Endodermal cell (in vitro differentiated cells): ENCODE data around the gene IGSF5. TPM values are rescaled to one million over a fixed set of nuclear protein-coding genes. Genes with fewer than 3 reads are reported as not detected.

Experiments used
- DNase-seq: peaks from one replicate; pipeline ENCODE4 v3.0.0-alpha.2; 2017
- H3K27ac ChIP-seq: 2 replicates; pipeline ENCODE4 v1.5.1; 2013; ENCODE audit warnings: mild to moderate bottlenecking, low read depth, low read length, moderate library complexity
- H3K27me3 ChIP-seq: 2 replicates; pipeline ENCODE4 v1.6.1; 2013; ENCODE audit warnings: mild to moderate bottlenecking, low read length, moderate library complexity; ENCODE audit not compliant: insufficient read depth, control insufficient read depth, poor library complexity, severe bottlenecking
- H3K36me3 ChIP-seq: 2 replicates; pipeline ENCODE4 v1.7.0; 2013; ENCODE audit warnings: mild to moderate bottlenecking, low read length, moderate library complexity; ENCODE audit not compliant: control insufficient read depth, insufficient read depth
- H3K4me1 ChIP-seq: one replicate; pipeline ENCODE4 v1.7.0; 2013; ENCODE audit warnings: low read length; ENCODE audit not compliant: control insufficient read depth, insufficient read depth
- H3K4me3 ChIP-seq: 2 replicates; pipeline ENCODE4 v1.5.1; 2013; ENCODE audit warnings: mild to moderate bottlenecking, low read length, moderate library complexity
- H3K9ac ChIP-seq: 2 replicates; pipeline ENCODE4 v1.6.1; 2013; ENCODE audit warnings: mild to moderate bottlenecking, low read length, moderate library complexity; ENCODE audit not compliant: poor library complexity, severe bottlenecking; ENCODE audit errors: extremely low read depth
- H3K9me3 ChIP-seq: 2 replicates; pipeline ENCODE4 v1.6.1; 2013; ENCODE audit warnings: mild to moderate bottlenecking, low read length, moderate library complexity; ENCODE audit not compliant: control insufficient read depth
- H3K27ac Mint-ChIP-seq: 2 replicates; pipeline ENCODE4 v1.8.0; 2020; ENCODE audit warnings: mixed read lengths
- H3K27me3 Mint-ChIP-seq: 2 replicates; pipeline ENCODE4 v1.8.0; 2021; ENCODE audit warnings: mild to moderate bottlenecking, mixed read lengths; ENCODE audit not compliant: insufficient read depth
- H3K36me3 Mint-ChIP-seq: 2 replicates; pipeline ENCODE4 v1.8.0; 2020; ENCODE audit warnings: low read depth, mixed read lengths
- H3K4me1 Mint-ChIP-seq: 2 replicates; pipeline ENCODE4 v1.8.0; 2020; ENCODE audit warnings: mixed read lengths
- H3K4me3 Mint-ChIP-seq: 2 replicates; pipeline ENCODE4 v1.8.0; 2020; ENCODE audit warnings: mild to moderate bottlenecking, moderate library complexity, mixed read lengths
- H3K9me3 Mint-ChIP-seq: 2 replicates; pipeline ENCODE4 v1.8.0; 2020; ENCODE audit warnings: mild to moderate bottlenecking, mixed read lengths
- CTCF ChIP-seq: fragments of 200-600 bp; sonication (generic); conservative IDR thresholded peaks from 2 replicates; pipeline ENCODE4 v1.5.0; 2021; ENCODE audit warnings: antibody characterized with exemption, mild to moderate bottlenecking
- WGBS, 2 experiments: methylation state at CpG; one replicate each; pipeline versions ENCODE4 v1.1.5 to v1.1.7; 2013; ENCODE audit warnings: missing lambda C conversion rate in 2 of 2, mixed read lengths in 1 of 2; ENCODE audit not compliant: insufficient coverage in 1 of 2, insufficient read length in 1 of 2; 5-methylcytosine and 5-hydroxymethylcytosine counted together
- total RNA-seq, 2 donors: library from RNA; stranded (reverse); fragmentation: NEBNext Ultra II Directional in 1 of 2; extraction: Animal tissue kit (Norgen Biotek cat#: 25700) in 1 of 2; gene quantifications; 2 replicates in 1 of 2; 3 replicates in 1 of 2; pipeline ENCODE4 v1.2.1, GENCODE V29; 2021

The IGSF5 gene
- total RNA-seq, 2 donors from 2014 or later: 0.77 to 0.81 TPM

- no peak overlapping the region for H3K27ac ChIP-seq
- no peak for TF ChIP-seq CTCF
- no peaks in the 10 kb centered on the region for H3K9me3 ChIP-seq
- Mint-ChIP-seq H3K27ac (no peak overlapping the region), H3K36me3 (no peaks in the 10 kb centered on the region), H3K9me3 (peaks cover 5% of the 10 kb centered on the region), H3K27me3 (peaks cover 31% of the 10 kb centered on the region), H3K4me3 (no peak overlapping the region), H3K4me1 (peaks cover 26% of the 10 kb centered on the region)
- no peak overlapping the region for H3K9ac ChIP-seq
- DNase-seq: peak; percentile 20
- no peak overlapping the region for H3K4me3 ChIP-seq
- no peaks in the 10 kb centered on the region for H3K27me3 ChIP-seq
- 94 to 95% methylated on average over 6 to 10 of the region's 10 CpGs for WGBS, 2 experiments
- peaks cover 16% of the 10 kb centered on the region for H3K4me1 ChIP-seq
- no peaks in the 10 kb centered on the region for H3K36me3 ChIP-seq
Observed at GRCh38 chr21:39849014-39849655, 104.2 kb downstream of the IGSF5 start.

DNA sequence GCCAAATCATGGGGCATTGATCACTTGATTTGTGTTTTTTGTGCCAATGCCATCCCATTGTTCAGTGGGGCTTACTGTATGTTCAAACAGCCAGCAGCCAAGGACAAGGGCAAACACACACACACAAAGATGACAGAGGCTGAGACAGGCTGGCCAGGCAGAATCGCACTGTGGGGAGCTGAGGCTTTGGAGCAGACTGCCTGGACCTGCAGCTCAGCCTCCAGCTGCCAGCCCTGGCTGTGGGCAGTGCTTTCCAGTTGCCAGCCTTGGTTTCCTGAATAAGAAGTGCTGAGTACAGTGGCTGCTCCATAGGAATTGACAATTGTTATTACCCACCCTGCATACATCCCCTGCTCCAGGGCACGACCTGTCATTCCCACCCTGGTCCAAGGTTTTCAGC lies 105.3 kb downstream of the IGSF5 start:
- no peak for TF ChIP-seq CTCF
- Histone ChIP-seq H3K9ac (no peak overlapping the region), H3K4me1 (peaks cover 16% of the 10 kb centered on the region), H3K27ac (no peak overlapping the region), H3K36me3 (no peaks in the 10 kb centered on the region), H3K4me3 (no peak overlapping the region), H3K9me3 (no peaks in the 10 kb centered on the region), H3K27me3 (no peaks in the 10 kb centered on the region)
- Mint-ChIP-seq H3K36me3 (no peaks in the 10 kb centered on the region), H3K4me1 (peaks cover 26% of the 10 kb centered on the region), H3K27me3 (peaks cover 32% of the 10 kb centered on the region), H3K27ac (no peak overlapping the region), H3K9me3 (peaks cover 6% of the 10 kb centered on the region), H3K4me3 (no peak overlapping the region)
- 90 to 91% methylated on average over 1 to 2 of the region's 2 CpGs for WGBS, 2 experiments
- DNase-seq: peak; percentile 10

GRCh38 chr21:39851002-39851618 lies 106.1 kb downstream of the IGSF5 start:
- Histone ChIP-seq H3K9ac (no peak overlapping the region), H3K9me3 (no peaks in the 10 kb centered on the region), H3K27ac (no peak overlapping the region), H3K4me1 (peaks cover 16% of the 10 kb centered on the region), H3K36me3 (no peaks in the 10 kb centered on the region), H3K4me3 (no peak overlapping the region), H3K27me3 (no peaks in the 10 kb centered on the region)
- H3K4me1 Mint-ChIP-seq: peaks cover 26% of the 10 kb centered on the region
- no peak overlapping the region for H3K27ac Mint-ChIP-seq
- TF ChIP-seq CTCF: no peak
- H3K4me3 Mint-ChIP-seq: no peak overlapping the region
- no peak for DNase-seq
- WGBS, 2 experiments: 85 to 93% methylated on average over 7 of the region's 7 CpGs
- H3K36me3 Mint-ChIP-seq: no peaks in the 10 kb centered on the region
- peaks cover 29% of the 10 kb centered on the region for H3K27me3 Mint-ChIP-seq
- H3K9me3 Mint-ChIP-seq: peaks cover 6% of the 10 kb centered on the region

Other genes starting within 250 kb of the IGSF5 start
- gene B3GALT5, start 132.2 kb upstream of the IGSF5 start, total RNA-seq: 1 to 10 TPM; 2.5 to 6.1 TPM
- gene PCP4, start 122.3 kb downstream of the IGSF5 start, total RNA-seq: under 1 TPM in 1 of 2 donors, not detected in 1; 0.44 TPM